ENCODE results near the gene RIPOR3.

DNA sequence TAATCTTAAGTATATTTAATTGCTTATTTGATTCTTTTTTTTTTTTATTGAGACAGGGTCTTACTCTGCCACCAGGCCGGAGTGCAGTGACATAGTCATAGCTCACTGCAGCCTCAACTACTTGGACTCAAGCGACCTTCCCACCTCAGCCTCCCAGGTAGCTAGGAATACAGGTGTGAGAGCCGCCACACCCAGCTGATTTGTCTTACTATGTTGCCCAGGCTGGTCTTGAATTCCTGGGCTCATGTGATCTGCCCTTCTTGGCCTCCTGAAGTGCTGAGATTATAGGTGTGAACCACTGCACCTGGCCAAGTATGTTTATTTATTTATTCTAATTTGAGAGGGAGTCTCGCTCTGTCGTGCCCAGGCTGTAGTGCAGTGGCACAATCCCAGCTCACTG is 142.9 kb downstream of the RIPOR3 start:
- TF ChIP-seq ELF4 (IDR thresholded peaks at IDR 0.05) (no peak), LEF1 (IDR thresholded peaks at IDR 0.05; ENCODE audit: borderline replicate concordance) (no peak), FOXK2 (IDR thresholded peaks at IDR 0.05) (no peak), FOXA1 (IDR thresholded peaks at IDR 0.05) (no peak), TARDBP (IDR thresholded peaks at IDR 0.05) (no peak), HDGF (IDR thresholded peaks at IDR 0.05; ENCODE audit: borderline replicate concordance) (no peak), SUZ12 (IDR thresholded peaks at IDR 0.05) (no peak)

All from HEK293T (cell line).